ENCODE results near the gene FLACC1.

- TF ChIP-seq, protein P1, sequence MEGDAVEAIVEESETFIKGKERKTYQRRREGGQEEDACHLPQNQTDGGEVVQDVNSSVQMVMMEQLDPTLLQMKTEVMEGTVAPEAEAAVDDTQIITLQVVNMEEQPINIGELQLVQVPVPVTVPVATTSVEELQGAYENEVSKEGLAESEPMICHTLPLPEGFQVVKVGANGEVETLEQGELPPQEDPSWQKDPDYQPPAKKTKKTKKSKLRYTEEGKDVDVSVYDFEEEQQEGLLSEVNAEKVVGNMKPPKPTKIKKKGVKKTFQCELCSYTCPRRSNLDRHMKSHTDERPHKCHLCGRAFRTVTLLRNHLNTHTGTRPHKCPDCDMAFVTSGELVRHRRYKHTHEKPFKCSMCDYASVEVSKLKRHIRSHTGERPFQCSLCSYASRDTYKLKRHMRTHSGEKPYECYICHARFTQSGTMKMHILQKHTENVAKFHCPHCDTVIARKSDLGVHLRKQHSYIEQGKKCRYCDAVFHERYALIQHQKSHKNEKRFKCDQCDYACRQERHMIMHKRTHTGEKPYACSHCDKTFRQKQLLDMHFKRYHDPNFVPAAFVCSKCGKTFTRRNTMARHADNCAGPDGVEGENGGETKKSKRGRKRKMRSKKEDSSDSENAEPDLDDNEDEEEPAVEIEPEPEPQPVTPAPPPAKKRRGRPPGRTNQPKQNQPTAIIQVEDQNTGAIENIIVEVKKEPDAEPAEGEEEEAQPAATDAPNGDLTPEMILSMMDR (IDR thresholded peaks at IDR 0.05), result no peak
- no peak for TF ChIP-seq EZH2 (IDR thresholded peaks at IDR 0.05; ENCODE audit: borderline replicate concordance, insufficient read depth, low read depth, low read length, poor library complexity, severe bottlenecking)
These were observed 94.4 kb downstream of the FLACC1 start for GRCh38 chr2:201262718-201263117.

All from B cell (primary cell).